VCaP (cell line): ENCODE data around the gene MAP1LC3A.

Experiments
- H3K27ac ChIP-seq: fragments of 450-650 bp; 2 replicates; pipeline ENCODE4 v1.5.1; 2017
- CTCF ChIP-seq: fragments of 450-650 bp; conservative IDR thresholded peaks from 2 replicates; pipeline ENCODE4 v1.5.1; 2017; ENCODE audit warnings: mild to moderate bottlenecking, moderate library complexity

MAP1LC3A gene

GRCh38 chr20:34544109-34544796 is 14.3 kb upstream of the MAP1LC3A start:
- peak overlapping the region; percentile 22; the same call in 1 of the 2 replicates for H3K27ac ChIP-seq
- TF ChIP-seq CTCF = no peak

- TF ChIP-seq CTCF = no peak
- H3K27ac ChIP-seq = no peak overlapping the region
Measured at GRCh38 chr20:34546751-34547181, 11.8 kb upstream of the MAP1LC3A start.

GRCh38 chr20:34547844-34548613 is 10.5 kb upstream of the MAP1LC3A start:
- TF ChIP-seq CTCF = no peak
- H3K27ac ChIP-seq = no peak overlapping the region

- TF ChIP-seq CTCF = no peak
- H3K27ac ChIP-seq = no peak overlapping the region; the same call in 1 of the 2 replicates
Measured at GRCh38 chr20:34549291-34549928, 9.1 kb upstream of the MAP1LC3A start.

- TF ChIP-seq CTCF = no peak
- no peak overlapping the region; the same call in 1 of the 2 replicates for H3K27ac ChIP-seq
Measured at GRCh38 chr20:34549929-34550305, 8.6 kb upstream of the MAP1LC3A start.

- peak overlapping the region; percentile 69 for H3K27ac ChIP-seq
- TF ChIP-seq CTCF = no peak
Measured at GRCh38 chr20:34552569-34552968, 5.9 kb upstream of the MAP1LC3A start.

- peak overlapping the region; percentile 69 for H3K27ac ChIP-seq
- no peak for TF ChIP-seq CTCF
Measured at GRCh38 chr20:34553366-34553867, 5.1 kb upstream of the MAP1LC3A start.
